Fibroblast of skin of left quadriceps (primary cell): ENCODE measurements around the gene GAL.

Experiments
- DNase-seq, 2 experiments: peaks; one replicate each; pipeline ENCODE4 v3.0.0-alpha.2; 2013; ENCODE audit warnings: low read depth in 2 of 2

The GAL gene

GRCh38 chr11:68680541-68681231 lies 3.7 kb upstream of the GAL start:
- DNase-seq: no peak

DNA sequence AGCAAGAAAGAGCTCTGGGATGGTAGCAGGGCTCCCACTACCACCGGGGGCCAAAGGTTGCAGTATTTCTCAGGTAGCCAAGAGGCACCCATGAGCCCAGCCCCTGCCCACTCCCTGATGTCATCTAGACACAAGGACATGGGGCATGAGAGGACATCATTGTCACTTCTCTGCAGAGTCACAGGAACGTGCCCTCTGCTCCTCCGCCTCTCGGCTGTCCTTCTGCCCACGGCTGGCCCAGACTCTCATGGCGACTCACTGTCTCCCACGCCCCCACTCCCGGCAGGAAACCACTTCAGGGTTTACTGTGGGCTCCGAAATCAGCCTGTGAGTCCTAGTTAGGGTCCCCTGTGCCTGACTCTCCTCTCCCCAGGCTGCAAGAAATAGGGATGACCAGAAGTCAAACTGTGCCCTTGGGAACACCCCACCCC lies 1.8 kb upstream of the GAL start:
- no peak for DNase-seq

- no peak for DNase-seq
These were observed 1.2 kb upstream of the GAL start for GRCh38 chr11:68683121-68683520.

DNA sequence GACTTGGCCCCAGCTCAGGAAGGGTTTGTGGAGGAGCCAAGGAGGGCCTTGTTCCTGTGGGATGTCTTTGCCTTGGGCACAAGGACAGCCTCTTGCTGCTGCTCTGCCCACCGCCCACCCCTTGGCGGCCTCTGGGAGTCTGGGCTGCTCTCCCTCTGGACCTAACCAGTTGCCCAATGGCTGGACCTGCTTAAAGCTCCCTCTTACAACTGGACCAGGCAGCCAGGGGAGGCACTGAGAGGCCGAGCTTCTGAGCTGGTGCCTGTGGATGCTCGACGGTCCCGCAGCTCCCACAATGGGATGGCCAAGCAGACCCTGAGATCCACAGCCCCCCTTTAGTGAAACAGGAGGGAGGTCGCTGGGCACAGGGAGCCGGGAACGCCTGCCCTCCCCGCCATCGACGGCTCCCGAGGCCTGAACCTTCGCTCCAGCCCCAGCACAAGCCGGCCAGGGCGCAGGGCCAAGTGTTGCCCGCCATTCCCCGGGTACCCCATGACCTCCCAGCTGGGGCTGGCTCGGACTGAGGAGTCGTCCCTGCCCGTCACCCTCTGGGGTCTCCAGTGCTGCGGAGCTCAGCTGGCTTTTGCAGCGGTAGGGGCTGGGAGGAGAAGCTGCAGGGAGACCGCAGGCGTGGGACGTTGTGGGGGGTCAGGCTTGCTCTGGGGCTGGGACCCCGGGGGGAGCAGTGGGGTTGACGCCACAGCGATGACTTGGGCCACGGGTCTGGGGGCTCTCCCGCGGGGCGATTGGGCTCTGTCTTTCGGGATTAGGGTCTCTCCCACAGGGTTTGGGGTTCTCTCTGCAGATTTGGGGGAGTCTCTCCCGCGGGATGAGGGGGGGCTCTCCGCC lies 584 bp upstream of the GAL start:
- DNase-seq: no peak

- no peak for DNase-seq
These were observed 1.5 kb downstream of the GAL start for GRCh38 chr11:68685656-68686380.

GRCh38 chr11:68686486-68686885 lies 2.1 kb downstream of the GAL start:
- DNase-seq: no peak

DNA sequence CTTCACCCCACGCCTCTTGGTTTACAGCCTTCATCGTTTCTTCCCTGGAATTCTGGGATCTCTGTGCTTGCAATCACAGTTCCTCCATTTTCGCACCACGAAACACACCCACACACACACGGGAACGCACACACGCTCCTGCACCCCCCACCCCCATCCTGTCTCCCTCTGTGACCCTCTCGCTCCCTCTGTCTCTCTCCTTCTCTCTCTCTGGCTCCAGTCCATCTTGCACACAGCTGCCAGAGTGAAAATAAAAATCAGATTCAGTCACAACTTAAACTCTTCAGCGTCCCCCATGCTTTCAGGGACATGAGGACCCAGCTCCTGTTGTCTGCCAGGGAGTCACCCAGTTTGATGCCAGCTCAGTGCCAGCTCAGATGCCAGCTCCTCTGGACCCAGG lies 3.0 kb downstream of the GAL start:
- DNase-seq: no peak

- no peak for DNase-seq
These were observed 3.6 kb downstream of the GAL start for GRCh38 chr11:68687986-68688385.

DNA sequence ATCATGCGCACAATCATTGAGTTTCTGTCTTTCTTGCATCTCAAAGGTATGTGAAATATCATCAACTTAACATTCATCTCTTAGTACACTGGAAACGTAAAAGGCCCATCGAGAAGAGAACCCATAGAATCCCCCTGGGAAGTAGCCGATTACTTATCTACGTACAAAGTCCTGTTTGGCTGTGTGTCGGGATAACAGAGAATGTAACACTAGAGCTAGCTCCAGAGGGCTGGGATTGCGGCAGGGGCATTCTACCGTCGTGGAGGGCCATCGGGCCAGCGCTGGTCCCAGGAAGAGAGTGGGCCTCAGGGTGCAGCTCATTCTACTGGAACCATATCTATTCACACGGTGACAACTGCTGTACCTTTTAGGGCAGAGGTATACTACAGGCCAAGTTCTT lies 4.5 kb downstream of the GAL start:
- DNase-seq: no peak

DNA sequence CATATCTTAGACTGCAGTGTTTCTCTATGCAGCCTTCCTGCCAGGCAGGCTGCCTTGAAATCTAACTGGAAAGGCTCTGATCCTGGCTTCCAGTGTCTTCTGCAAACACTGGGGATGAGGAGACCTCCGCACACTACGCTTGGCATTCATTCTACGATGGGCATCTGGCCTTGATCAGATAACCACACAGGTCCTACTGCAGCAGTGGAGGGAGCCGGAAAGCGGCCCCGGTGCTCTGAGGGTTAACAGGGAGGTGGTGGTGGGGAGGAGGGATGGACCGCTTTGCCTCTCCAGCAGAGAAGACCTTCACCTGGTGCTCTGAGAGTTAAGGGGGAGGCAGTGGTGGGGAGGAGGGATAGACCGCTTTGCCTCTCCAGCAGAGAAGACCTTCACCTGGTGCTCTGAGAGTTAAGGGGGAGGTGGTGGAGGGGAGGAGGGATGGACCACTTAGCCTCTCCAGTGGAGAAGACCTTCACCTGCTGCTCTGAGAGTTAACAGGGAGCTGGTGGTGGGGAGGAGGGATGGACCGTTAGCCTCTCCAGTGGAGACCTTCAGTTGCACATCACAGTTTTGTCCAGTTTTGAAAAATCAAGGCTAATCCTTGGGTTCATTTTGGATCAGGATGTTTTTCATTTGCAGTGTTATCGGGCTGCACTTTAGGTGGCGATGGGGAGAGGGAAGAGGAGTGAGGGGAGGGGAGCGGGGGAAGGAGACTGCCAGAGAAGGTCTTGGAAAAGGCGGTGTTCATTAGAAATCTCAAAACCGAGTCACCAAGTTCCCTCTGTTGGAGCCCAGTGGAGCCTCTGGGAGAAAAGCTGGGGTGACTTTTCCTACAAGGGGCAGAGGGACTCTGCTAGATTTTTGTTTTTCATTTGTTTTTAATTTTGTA lies 5.6 kb downstream of the GAL start:
- no peak for DNase-seq

DNA sequence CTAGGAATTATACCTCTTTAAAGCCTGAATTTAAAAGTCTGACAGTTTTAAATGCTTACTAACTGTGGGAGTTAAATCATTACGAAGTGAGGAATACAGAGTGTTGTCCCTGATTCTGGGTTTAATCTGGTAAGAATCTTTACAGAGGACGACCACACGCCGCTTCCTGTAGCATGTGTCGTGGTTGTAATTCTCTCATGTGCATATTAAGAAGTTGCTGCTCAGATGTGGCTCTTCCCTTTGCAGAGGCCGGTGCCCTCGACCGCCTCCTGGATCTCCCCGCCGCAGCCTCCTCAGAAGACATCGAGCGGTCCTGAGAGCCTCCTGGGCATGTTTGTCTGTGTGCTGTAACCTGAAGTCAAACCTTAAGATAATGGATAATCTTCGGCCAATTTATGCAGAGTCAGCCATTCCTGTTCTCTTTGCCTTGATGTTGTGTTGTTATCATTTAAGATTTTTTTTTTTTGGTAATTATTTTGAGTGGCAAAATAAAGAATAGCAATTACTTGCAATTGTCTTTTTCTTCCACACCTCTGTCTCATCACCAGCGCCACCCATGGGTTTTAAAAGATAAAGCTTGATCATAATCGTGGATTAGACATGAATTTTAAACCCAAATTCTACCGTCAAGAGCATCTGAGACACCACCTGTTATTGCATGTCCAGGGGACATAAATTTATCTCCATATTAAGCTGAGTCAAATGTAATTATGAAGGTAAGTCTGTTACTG lies 6.5 kb downstream of the GAL start:
- no peak for DNase-seq

GRCh38 chr11:68691402-68691784 lies 7.0 kb downstream of the GAL start:
- no peak for DNase-seq

DNA sequence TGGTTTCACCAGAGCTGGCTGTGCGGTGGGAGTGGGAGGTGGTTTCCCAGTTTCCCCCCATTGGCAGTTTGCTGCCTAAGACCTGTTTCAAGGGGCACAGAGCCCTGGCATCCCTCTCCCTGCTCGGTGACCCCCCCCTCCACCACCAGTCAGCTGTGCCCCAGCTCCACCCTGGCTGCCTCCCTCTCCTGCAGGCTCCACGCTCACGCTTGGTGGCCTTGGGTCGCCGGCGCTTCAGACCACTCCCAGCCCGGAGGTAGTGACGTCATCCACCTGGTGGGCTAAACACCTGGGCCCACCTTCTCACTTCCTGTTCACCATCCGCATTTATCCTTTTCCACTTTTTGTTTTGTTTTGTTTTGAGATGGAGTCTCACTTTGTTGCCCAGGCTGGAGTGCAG lies 7.8 kb downstream of the GAL start:
- DNase-seq: no peak

- no peak for DNase-seq
These were observed 8.6 kb downstream of the GAL start for GRCh38 chr11:68692871-68693483.

GRCh38 chr11:68693484-68693882 lies 9.1 kb downstream of the GAL start:
- DNase-seq: no peak

DNA sequence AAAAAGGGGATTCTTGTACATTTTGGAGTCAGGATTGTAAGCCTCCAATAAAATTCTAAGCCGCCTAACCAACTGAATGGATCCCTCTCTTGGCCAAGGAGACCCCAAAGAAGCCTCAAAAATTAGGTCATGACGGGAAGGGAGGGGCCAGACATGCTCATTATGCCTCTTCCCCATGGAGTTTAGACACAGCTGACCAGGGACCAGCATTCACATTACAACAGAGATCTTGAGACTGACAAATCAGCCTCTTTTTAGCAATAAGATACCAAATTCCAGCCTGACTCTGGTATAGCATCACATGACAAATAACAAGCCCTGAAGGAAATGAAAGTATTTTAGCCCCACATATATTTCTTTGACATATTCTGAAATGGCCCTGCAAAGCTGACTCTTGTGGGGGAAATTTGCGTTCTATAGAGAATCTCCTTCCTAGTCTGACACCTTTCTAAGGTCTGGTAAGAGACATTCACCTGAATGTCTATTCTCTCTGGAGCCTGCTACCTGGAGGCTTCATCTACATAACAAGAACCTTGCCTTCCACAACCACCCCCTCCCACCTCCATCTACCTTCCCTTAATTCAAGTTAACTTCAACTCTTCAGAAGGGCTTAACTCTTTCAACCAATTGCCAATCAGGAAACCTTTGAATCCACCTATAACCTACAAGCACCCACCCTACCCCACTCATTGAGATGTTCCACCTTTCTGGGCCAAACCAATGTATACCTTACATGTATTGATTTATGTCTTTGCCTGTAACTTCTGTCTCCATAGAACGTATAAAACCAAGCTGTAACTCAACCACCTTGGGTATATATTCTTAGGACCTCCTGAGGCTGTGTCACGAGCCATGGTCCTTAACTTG lies 10.3 kb downstream of the GAL start:
- DNase-seq: no peak

DNA sequence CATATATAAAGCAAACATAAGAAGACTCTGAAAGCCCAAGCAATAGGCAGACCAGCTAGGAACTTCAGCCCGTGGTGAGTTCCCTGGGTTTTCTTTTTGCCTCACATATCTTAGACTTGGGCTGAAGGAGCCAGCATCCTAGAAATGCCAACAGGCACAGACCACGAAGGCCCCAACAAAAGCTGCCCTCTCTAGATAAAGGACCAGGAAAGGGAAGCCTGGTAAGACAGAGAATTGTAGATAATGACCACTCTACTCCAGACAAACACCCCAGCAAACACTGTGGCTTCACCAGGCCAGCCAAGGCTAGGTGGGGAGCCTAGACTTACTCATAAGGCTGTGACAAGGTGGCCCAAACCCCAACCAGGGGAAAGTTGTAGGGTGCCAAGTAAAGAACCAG lies 11.2 kb downstream of the GAL start:
- DNase-seq: no peak

- no peak for DNase-seq
These were observed 14.6 kb downstream of the GAL start for GRCh38 chr11:68698993-68699392.

- DNase-seq: no peak
These were observed 20.5 kb downstream of the GAL start for GRCh38 chr11:68704887-68705286.

- DNase-seq: no peak
These were observed 23.2 kb downstream of the GAL start for GRCh38 chr11:68707527-68707926.
